Adipose tissue (tissue), 3 donors: ENCODE data around the gene LILRA2. TPM values are rescaled to one million over a fixed set of nuclear protein-coding genes. Genes with fewer than 3 reads are reported as not detected.

Source experiments
- H3K27ac ChIP-seq: one replicate; pipeline ENCODE4 v1.5.1; 2013; ENCODE audit warnings: low read depth, low read length
- WGBS, 3 donors: extraction: QIAGEN DNeasy Blood & Tissue Kit; methylation state at CpG; one replicate each; pipeline ENCODE4 v1.1.7; 2013; 5-methylcytosine and 5-hydroxymethylcytosine counted together
- polyA plus RNA-seq, 3 donors: library from polyadenylated mRNA; stranded (reverse); fragments of 200-250 nt; gene quantifications; one replicate each; pipeline ENCODE4 v1.2.3, GENCODE V29; 2013
- donor health status: healthy with polysubstance abuse.
- donor health status: Bipolar disorder and iron deficiency.
- donor health status: healthy.

LILRA2 gene
- 1 to 10 TPM in 2 of 3 donors, under 1 TPM in 1; 0.68 to 7.9 (median 6.6) TPM for polyA plus RNA-seq

- WGBS, 3 donors: 35 to 57% (median 42%) methylated on average over 10 of the region's 10 CpGs
- peak within 1 kb of the TSS; percentile 6 for H3K27ac ChIP-seq
Measured at GRCh38 chr19:54573330-54573872, at the start of gene LILRA2. LILRA2 (plus strand) TSS chr19:54573790; CDS start chr19:54573879, 89 bp downstream.

- WGBS, 3 donors: 67 to 83% (median 81%) methylated on average over 5 of the region's 5 CpGs
- no peak overlapping the region for H3K27ac ChIP-seq
Measured at GRCh38 chr19:54525636-54526035, 48.0 kb upstream of the LILRA2 start.

- H3K27ac ChIP-seq: no peak overlapping the region
- WGBS, 3 donors: 89 to 93% (median 89%) methylated on average over 26 of the region's 26 CpGs
Measured at GRCh38 chr19:54526972-54527371, 46.6 kb upstream of the LILRA2 start.

- no peak overlapping the region for H3K27ac ChIP-seq
- WGBS, 3 donors: 50 to 71% (median 62%) methylated on average over 5 of the region's 5 CpGs
Measured at GRCh38 chr19:54530866-54531265, 42.7 kb upstream of the LILRA2 start.

GRCh38 chr19:54532528-54532927 lies 41.1 kb upstream of the LILRA2 start:
- no peak overlapping the region for H3K27ac ChIP-seq
- WGBS, 3 donors: 61 to 67% (median 65%) methylated on average over 4 of the region's 4 CpGs

GRCh38 chr19:54533476-54533875 lies 40.1 kb upstream of the LILRA2 start:
- 72 to 83% (median 73%) methylated on average over 8 of the region's 8 CpGs for WGBS, 3 donors
- no peak overlapping the region for H3K27ac ChIP-seq

GRCh38 chr19:54534156-54534555 lies 39.4 kb upstream of the LILRA2 start:
- no peak overlapping the region for H3K27ac ChIP-seq
- WGBS, 3 donors: 61 to 72% (median 64%) methylated on average over 8 of the region's 8 CpGs

GRCh38 chr19:54535601-54536000 lies 38.0 kb upstream of the LILRA2 start:
- WGBS, 3 donors: 74 to 91% (median 88%) methylated on average over 9 of the region's 9 CpGs
- H3K27ac ChIP-seq: no peak overlapping the region

GRCh38 chr19:54536956-54537355 lies 36.6 kb upstream of the LILRA2 start:
- WGBS, 3 donors: 82 to 88% (median 85%) methylated on average over 9 of the region's 9 CpGs
- H3K27ac ChIP-seq: no peak overlapping the region

GRCh38 chr19:54541712-54542111 lies 31.9 kb upstream of the LILRA2 start:
- WGBS, 3 donors: 44 to 65% (median 53%) methylated on average over 2 of the region's 2 CpGs
- no peak overlapping the region for H3K27ac ChIP-seq

GRCh38 chr19:54548806-54549205 lies 24.8 kb upstream of the LILRA2 start:
- no peak overlapping the region for H3K27ac ChIP-seq
- WGBS, 3 donors: 76 to 89% (median 88%) methylated on average over 16 of the region's 16 CpGs

GRCh38 chr19:54549224-54549623 lies 24.4 kb upstream of the LILRA2 start:
- no peak overlapping the region for H3K27ac ChIP-seq
- WGBS, 3 donors: 66 to 85% (median 77%) methylated on average over 13 to 14 of the region's 14 CpGs

- H3K27ac ChIP-seq: no peak overlapping the region
- WGBS, 3 donors: 75 to 80% (median 78%) methylated on average over 6 of the region's 6 CpGs
Measured at GRCh38 chr19:54551293-54551692, 22.3 kb upstream of the LILRA2 start.

GRCh38 chr19:54551950-54552912 lies 21.4 kb upstream of the LILRA2 start:
- no peak overlapping the region for H3K27ac ChIP-seq
- 62 to 78% (median 69%) methylated on average over 21 to 22 of the region's 22 CpGs for WGBS, 3 donors

- H3K27ac ChIP-seq: no peak overlapping the region
- WGBS, 3 donors: 80 to 85% (median 84%) methylated on average over 15 of the region's 15 CpGs
Measured at GRCh38 chr19:54552913-54553310, 20.7 kb upstream of the LILRA2 start.

- H3K27ac ChIP-seq: no peak overlapping the region
- 63 to 91% (median 72%) methylated on average over 10 of the region's 10 CpGs for WGBS, 3 donors
Measured at GRCh38 chr19:54554006-54554405, 19.6 kb upstream of the LILRA2 start.

GRCh38 chr19:54554896-54555295 lies 18.7 kb upstream of the LILRA2 start:
- 79 to 88% (median 84%) methylated on average over 16 of the region's 16 CpGs for WGBS, 3 donors
- no peak overlapping the region for H3K27ac ChIP-seq

GRCh38 chr19:54556194-54556593 lies 17.4 kb upstream of the LILRA2 start:
- 65 to 80% (median 77%) methylated on average over 1 of the region's 1 CpG for WGBS, 3 donors
- no peak overlapping the region for H3K27ac ChIP-seq

GRCh38 chr19:54558339-54558738 lies 15.3 kb upstream of the LILRA2 start:
- WGBS, 3 donors: 46 to 64% (median 64%) methylated on average over 3 of the region's 3 CpGs
- no peak overlapping the region for H3K27ac ChIP-seq
